ENCODE measurements around the gene LHFPL6.

Gene LHFPL6

GRCh38 chr13:39297023-39297422, 306.0 kb downstream of the LHFPL6 start:
- Histone ChIP-seq H3K36me3 (replicated peaks; ENCODE audit: insufficient read depth, low read length) (no peaks in the 10 kb centered on the region), H3K4me1 (ENCODE audit: low read length) (no peaks in the 10 kb centered on the region), H3K9ac (ENCODE audit: low read length) (no peak overlapping the region), H3K27me3 (replicated peaks; ENCODE audit: insufficient read depth, low read length) (no peaks in the 10 kb centered on the region), H4K20me1 (ENCODE audit: insufficient read depth, low read length) (no peaks in the 10 kb centered on the region), H3F3A (ENCODE audit: insufficient read depth, low read length) (no peaks in the 10 kb centered on the region), H3K4me2 (ENCODE audit: low read depth, low read length) (no peak overlapping the region), H2AFZ (ENCODE audit: low read length) (no peak overlapping the region), H3K9me2 (replicated peaks; ENCODE audit: insufficient read depth, low read length) (no peaks in the 10 kb centered on the region), H3K4me3 (ENCODE audit: low read length) (no peak overlapping the region), H3K27ac (ENCODE audit: low read length) (no peak overlapping the region), H3K79me2 (ENCODE audit: low read length) (no peaks in the 10 kb centered on the region), H3K9me3 (replicated peaks; ENCODE audit: insufficient read depth, low read length) (no peaks in the 10 kb centered on the region)
- TF ChIP-seq EZH2phosphoT487 (IDR thresholded peaks at IDR 0.05; ENCODE audit: low read length), result no peak
- TF ChIP-seq CTCF (IDR thresholded peaks at IDR 0.05; ENCODE audit: low read length), result no peak
- no peak for TF ChIP-seq EZH2 (optimal IDR thresholded peaks at IDR 0.05; ENCODE audit: low read depth, low read length)
- DNase-seq, result no peak

GRCh38 chr13:39296193-39296592, 306.8 kb downstream of the LHFPL6 start:
- DNase-seq, result no peak
- TF ChIP-seq CTCF (IDR thresholded peaks at IDR 0.05; ENCODE audit: low read length) (no peak), EZH2phosphoT487 (IDR thresholded peaks at IDR 0.05; ENCODE audit: low read length) (no peak), EZH2 (optimal IDR thresholded peaks at IDR 0.05; ENCODE audit: low read depth, low read length) (no peak)
- no peak overlapping the region for H3K4me2 ChIP-seq (ENCODE audit: low read depth, low read length)
- no peaks in the 10 kb centered on the region for H3K9me2 ChIP-seq (replicated peaks; ENCODE audit: insufficient read depth, low read length)
- no peaks in the 10 kb centered on the region for H3K36me3 ChIP-seq (replicated peaks; ENCODE audit: insufficient read depth, low read length)
- H2AFZ ChIP-seq (ENCODE audit: low read length), result no peak overlapping the region
- no peak overlapping the region for H3K9ac ChIP-seq (ENCODE audit: low read length)
- H3K4me1 ChIP-seq (ENCODE audit: low read length), result no peaks in the 10 kb centered on the region
- no peak overlapping the region for H3K4me3 ChIP-seq (ENCODE audit: low read length)
- no peaks in the 10 kb centered on the region for H3F3A ChIP-seq (ENCODE audit: insufficient read depth, low read length)
- H3K27me3 ChIP-seq (replicated peaks; ENCODE audit: insufficient read depth, low read length), result no peaks in the 10 kb centered on the region
- no peaks in the 10 kb centered on the region for H3K9me3 ChIP-seq (replicated peaks; ENCODE audit: insufficient read depth, low read length)
- H3K79me2 ChIP-seq (ENCODE audit: low read length), result no peaks in the 10 kb centered on the region
- H4K20me1 ChIP-seq (ENCODE audit: insufficient read depth, low read length), result no peaks in the 10 kb centered on the region
- no peak overlapping the region for H3K27ac ChIP-seq (ENCODE audit: low read length)

Data from MM.1S (cell line).